SK-N-MC (cell line): ENCODE results near the gene ANP32B.

ENCODE experiments used
- EZH2 ChIP-seq: fragments of 200-600 bp; sonication (generic); IDR thresholded peaks from one replicate; pipeline ENCODE4 v1.6.1; 2017; ENCODE audit warnings: antibody characterized with exemption
- POLR2AphosphoS5 ChIP-seq: IDR thresholded peaks from 2 replicates; pipeline ENCODE4 v1.6.1; 2012; ENCODE audit warnings: mild to moderate bottlenecking, low read depth, low read length, borderline replicate concordance

DNA sequence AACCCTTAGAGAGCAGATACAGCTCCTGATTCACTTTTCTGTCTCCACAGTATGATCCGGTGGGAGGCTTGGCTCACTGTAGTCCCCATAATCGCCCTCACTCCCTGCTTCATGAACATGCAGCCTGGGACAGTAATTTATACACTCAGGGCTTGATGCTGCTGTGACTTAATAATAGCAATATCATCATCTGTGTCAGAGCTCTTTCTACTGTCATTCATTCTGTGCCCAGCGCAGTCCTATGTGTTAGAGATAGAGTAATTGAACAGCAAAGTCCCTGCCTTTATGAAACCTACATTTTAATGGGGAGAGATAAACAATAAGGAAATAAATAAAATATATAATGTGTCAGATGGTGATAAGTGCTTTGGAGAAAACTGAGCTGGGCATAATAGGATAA, 42.4 kb upstream of the ANP32B start:
- TF ChIP-seq EZH2 (no peak), POLR2AphosphoS5 (no peak)
